ENCODE results near the gene GK. TPM values are rescaled to one million over a fixed set of nuclear protein-coding genes. Genes with fewer than 3 reads are reported as not detected.
"Not testable (repeated sequence)": the region's sequence is repeated elsewhere in the genome, so short reads cannot be mapped to it uniquely, and the experiment has no call there.

GK gene
- polyA plus RNA-seq, 1 donor from 2014 or later = 8.1 TPM

DNA sequence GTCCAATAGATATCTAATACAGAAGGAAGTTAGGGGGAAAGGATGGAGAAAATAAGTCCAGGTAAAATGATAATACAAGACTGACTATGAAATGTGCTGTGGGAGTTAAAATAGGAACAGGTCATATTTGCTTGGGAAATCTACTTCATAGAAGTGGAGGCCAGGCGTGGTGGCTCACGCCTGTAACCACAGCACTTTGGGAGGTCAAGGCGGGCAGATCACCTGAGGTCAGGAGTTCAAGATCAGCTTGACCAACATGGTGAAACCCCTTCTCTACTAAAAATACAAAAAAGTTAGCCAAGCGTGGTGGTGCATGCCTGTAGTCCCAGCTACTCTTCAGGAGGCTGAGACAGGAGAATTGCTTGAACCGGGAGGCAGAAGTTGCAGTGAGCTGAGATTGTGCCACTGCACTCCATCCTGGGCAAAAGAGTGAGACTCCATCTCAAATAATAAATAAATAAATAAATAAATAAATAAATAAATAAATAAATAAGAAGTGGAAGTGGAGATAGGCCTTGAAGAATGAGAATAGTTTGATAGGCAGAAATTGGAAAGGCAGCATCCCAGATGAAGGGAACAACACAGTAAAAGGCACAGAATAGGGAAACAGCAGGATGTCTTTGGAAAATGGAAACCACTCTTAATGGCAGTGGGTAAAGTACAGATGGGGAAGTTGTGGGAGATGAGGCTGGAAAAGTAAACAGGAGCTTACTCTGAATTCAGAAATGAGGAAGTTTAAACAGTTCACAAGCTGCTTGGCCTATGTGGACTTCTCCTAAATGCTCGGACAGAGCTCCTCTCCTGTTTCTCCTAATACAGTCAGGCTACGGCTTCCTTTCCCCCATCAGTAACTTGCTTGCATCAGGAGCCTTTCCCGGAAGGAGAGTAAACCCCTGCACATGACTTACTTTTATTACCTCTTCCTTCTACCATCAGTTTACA, 15.1 kb upstream of the GK start:
- no peaks in the 10 kb centered on the region for H3K27me3 Mint-ChIP-seq
- no peak overlapping the region for H3K4me3 Mint-ChIP-seq
- no peaks in the 10 kb centered on the region for H3K36me3 Mint-ChIP-seq
- H3K9me3 Mint-ChIP-seq = peaks cover 0 to 2% (median 0%) of the 10 kb centered on the region in 3 donors
- peaks cover 0 to 8% (median 2%) of the 10 kb centered on the region in 3 donors for H3K4me1 Mint-ChIP-seq
- peak overlapping the region in 1 of 3 donors; percentile 80 for H3K27ac Mint-ChIP-seq

- not testable (repeated sequence) for H3K27me3 Mint-ChIP-seq, H3K4me1 Mint-ChIP-seq, H3K36me3 Mint-ChIP-seq, H3K27ac Mint-ChIP-seq, H3K9me3 Mint-ChIP-seq
- peak overlapping the region in 1 of 4 donors; percentile 37 for H3K4me3 Mint-ChIP-seq
Observed at GRCh38 chrX:30639702-30640101, 13.5 kb upstream of the GK start.

DNA sequence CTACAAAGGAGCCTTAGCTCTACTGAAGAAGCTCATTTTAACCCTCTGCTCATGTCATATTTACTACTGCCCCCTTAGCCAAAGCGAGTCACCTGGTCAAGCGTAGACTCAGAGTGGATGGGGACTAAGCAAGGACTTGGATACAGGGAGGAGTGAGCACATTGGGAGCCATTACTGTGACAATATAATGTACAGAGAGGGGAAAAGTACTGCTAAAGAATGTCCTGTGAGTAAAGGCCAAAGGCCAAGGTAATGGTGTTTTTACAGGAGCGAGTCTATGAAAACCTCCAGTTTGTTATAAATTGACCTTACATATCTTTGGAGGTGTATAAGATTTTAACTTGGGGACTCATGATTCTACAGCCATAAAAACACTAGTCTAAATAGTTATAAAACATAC, 10.6 kb upstream of the GK start:
- Mint-ChIP-seq H3K4me1 (peaks cover 0 to 7% (median 2%) of the 10 kb centered on the region in 3 donors), H3K36me3 (no peaks in the 10 kb centered on the region), H3K4me3 (no peak overlapping the region), H3K27ac (no peak overlapping the region), H3K27me3 (no peaks in the 10 kb centered on the region), H3K9me3 (peaks cover 0 to 2% (median 0%) of the 10 kb centered on the region in 3 donors)

GRCh38 chrX:30643313-30643821, 9.9 kb upstream of the GK start:
- Mint-ChIP-seq H3K9me3 (peaks cover 0 to 2% (median 0%) of the 10 kb centered on the region in 3 donors), H3K4me1 (peaks cover 0 to 2% (median 1%) of the 10 kb centered on the region in 3 donors), H3K27me3 (no peaks in the 10 kb centered on the region), H3K27ac (no peak overlapping the region), H3K36me3 (no peaks in the 10 kb centered on the region), H3K4me3 (no peak overlapping the region)

- Mint-ChIP-seq H3K4me1 (peaks cover 9 to 15% (median 12%) of the 10 kb centered on the region in 3 donors), H3K27ac (peak overlapping the region in 2 of 3 donors; percentile 42 to 57), H3K9me3 (peaks cover 0 to 2% (median 0%) of the 10 kb centered on the region in 3 donors), H3K4me3 (peak overlapping the region in 1 of 4 donors; percentile 61), H3K27me3 (no peaks in the 10 kb centered on the region), H3K36me3 (no peaks in the 10 kb centered on the region)
Observed at GRCh38 chrX:30649859-30650258, 3.4 kb upstream of the GK start.

DNA sequence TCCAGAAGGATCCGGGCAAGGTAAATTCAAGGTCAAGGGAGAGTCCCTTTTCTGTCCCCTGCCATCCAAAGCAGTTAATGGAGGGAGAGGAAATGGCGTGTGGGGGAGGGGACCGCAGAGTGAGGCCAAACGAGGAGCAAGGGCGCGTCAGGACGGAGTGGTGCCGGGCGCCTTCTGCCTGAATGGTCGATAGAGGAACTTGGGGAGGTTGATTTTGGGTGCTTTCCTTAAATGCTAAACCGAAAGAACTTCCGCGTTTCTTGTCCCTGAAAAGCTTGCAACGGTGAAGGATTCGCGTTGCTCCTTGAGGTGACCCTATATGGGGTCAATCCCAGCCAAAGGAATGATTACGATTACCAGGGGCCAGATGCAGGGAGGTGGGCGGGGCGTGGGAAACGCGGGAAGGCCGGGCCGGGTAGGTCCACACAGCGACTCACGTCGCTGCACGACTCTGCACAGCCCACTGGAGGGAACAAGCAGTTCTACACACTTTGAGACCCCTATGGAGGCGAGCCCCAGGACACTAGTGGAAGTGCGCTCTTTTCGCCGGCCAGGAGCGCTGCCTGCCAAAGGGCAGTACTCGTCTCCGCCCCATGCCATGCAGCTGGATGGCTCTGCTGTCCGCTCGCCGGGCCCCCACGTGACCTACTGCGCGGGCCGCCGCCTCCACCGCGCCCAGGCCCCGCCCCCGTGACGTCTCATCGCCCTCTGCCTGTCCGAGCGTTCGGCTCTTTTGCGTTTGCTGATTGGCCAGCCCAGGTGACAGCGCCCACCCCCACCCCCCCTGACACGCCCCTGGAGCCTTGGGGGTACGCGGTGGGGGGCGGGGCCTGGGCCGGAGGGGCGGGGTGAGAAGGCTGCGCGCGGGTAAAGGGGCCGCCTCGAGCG, 452 bp upstream of the GK start:
- Mint-ChIP-seq H3K27me3 (no peaks in the 10 kb centered on the region), H3K4me1 (peaks cover 14 to 25% (median 19%) of the 10 kb centered on the region in 3 donors), H3K9me3 (peaks cover 0 to 2% (median 0%) of the 10 kb centered on the region in 3 donors), H3K4me3 (peak overlapping the region; percentile 92 to 97 (median 96)), H3K36me3 (no peaks in the 10 kb centered on the region), H3K27ac (peak overlapping the region; percentile 85 to 98 (median 97))

GRCh38 chrX:30654386-30654785, 1.2 kb downstream of the GK start:
- H3K36me3 Mint-ChIP-seq, H3K27me3 Mint-ChIP-seq, H3K9me3 Mint-ChIP-seq: not testable (repeated sequence)
- peak overlapping the region in 1 of 3 donors; percentile 97 for H3K27ac Mint-ChIP-seq
- H3K4me1 Mint-ChIP-seq = peaks cover 14 to 26% (median 20%) of the 10 kb centered on the region in 3 donors
- peak overlapping the region in 3 of 4 donors; percentile 95 to 97 (median 96) for H3K4me3 Mint-ChIP-seq

GRCh38 chrX:30654989-30655607, 1.9 kb downstream of the GK start:
- Mint-ChIP-seq H3K4me1 (peaks cover 12 to 20% (median 19%) of the 10 kb centered on the region in 3 donors), H3K27me3 (no peaks in the 10 kb centered on the region), H3K27ac (no peak overlapping the region)

DNA sequence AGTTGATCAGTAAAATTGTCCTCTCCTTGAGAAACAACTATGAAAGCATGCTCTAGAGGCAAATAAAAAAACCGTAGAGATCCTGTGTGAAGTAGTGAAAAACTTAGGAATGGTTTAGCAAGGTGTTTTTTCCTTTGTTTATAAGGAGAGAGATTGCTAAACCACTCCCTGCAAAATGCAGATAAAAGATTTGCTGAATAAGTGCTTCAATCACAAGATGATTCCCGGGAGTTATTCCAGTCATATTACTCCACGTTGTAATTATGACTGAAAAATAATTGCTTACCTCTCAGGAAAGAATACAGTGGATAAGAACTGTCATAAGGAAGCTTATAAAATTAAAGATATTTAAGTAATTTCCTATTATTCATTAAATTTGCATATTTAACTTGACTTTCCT, 2.8 kb downstream of the GK start:
- Mint-ChIP-seq H3K27ac (no peak overlapping the region), H3K4me3 (no peak overlapping the region), H3K36me3 (no peaks in the 10 kb centered on the region), H3K4me1 (peaks cover 11 to 19% (median 19%) of the 10 kb centered on the region in 3 donors), H3K27me3 (no peaks in the 10 kb centered on the region), H3K9me3 (no peaks in the 10 kb centered on the region)

More at GRCh38 chrX:30654989-30655607, 1.9 kb downstream of the GK start:
- Mint-ChIP-seq H3K9me3 (peaks cover 0 to 2% (median 0%) of the 10 kb centered on the region in 3 donors), H3K4me3 (peak overlapping the region in 1 of 4 donors; percentile 95), H3K36me3 (no peaks in the 10 kb centered on the region)

DNA sequence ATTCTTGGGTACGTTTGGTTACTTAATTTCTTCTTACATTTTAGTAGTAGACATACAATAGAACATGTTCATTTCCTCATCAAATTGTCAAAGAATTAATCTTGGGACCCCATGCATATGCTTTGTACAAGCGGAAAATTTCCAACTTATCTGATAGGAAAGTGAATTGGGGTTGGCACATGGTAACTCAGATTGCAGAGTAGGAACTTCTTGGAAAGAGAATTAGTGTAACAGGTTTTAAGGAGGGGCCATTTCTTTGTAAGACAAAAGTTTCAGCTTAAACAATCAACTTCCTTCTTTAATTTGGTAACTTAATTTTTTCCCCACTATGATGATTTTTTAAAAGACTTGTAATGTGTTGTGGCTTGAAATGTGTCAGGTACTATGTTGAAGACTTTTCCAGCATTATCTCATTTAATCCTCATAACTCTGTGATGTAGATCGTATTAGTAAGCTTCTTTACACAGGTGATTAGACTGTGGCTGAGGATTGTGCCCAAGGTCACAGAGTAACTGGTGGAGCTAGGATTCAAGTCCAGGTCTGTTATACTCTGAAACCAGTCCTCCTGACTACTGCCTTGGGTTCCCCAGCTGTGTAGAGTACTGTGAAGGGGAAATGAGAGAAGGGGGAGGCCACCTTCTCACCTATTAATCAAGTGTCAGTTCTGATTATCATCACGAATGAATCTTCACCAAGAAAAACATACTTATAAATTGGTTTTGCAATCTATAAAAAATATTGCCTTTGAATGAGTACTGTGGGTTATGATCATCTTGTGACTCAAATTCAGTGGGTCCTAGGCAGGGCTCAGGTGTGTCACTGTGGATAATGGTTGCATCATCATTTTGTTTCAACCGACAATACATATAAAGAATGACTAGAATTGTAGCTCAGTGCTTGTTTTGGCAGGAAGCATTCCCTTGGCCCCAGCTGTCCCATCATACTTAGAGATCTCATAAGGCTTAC, 4.3 kb downstream of the GK start:
- H3K36me3 Mint-ChIP-seq = no peaks in the 10 kb centered on the region
- H3K4me3 Mint-ChIP-seq = no peak overlapping the region
- peaks cover 11 to 15% (median 14%) of the 10 kb centered on the region in 3 donors for H3K4me1 Mint-ChIP-seq
- no peaks in the 10 kb centered on the region for H3K9me3 Mint-ChIP-seq
- no peaks in the 10 kb centered on the region for H3K27me3 Mint-ChIP-seq
- H3K27ac Mint-ChIP-seq = no peak overlapping the region

GRCh38 chrX:30659421-30659820, 6.2 kb downstream of the GK start:
- Mint-ChIP-seq H3K9me3 (no peaks in the 10 kb centered on the region), H3K4me3 (no peak overlapping the region), H3K27me3 (no peaks in the 10 kb centered on the region), H3K4me1 (peaks cover 5 to 11% (median 8%) of the 10 kb centered on the region in 3 donors), H3K36me3 (no peaks in the 10 kb centered on the region), H3K27ac (no peak overlapping the region)

DNA sequence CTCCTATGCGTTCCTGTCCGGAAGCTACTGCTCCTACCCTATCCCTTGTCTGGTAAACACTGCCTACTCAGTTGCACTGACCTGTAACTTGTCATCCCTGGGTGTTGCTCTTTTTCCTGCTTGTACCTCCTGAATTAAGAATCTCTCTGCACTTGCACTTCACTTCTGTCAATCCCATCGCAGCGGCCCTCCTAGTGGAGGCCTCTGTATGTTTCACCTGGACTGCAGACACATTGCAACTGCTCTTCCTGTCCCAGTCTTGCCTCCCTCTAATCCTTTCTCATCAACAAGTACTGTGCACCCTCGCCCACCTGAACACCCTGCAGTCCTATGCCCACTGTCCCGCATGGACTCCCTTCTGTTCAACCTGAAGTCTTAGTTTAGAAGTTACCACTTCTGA, 8.0 kb downstream of the GK start:
- Mint-ChIP-seq H3K4me1 (peaks cover 4 to 9% (median 5%) of the 10 kb centered on the region in 3 donors), H3K4me3 (no peak overlapping the region), H3K36me3 (no peaks in the 10 kb centered on the region), H3K27ac (no peak overlapping the region), H3K9me3 (no peaks in the 10 kb centered on the region), H3K27me3 (no peaks in the 10 kb centered on the region)

- Mint-ChIP-seq H3K27me3 (no peaks in the 10 kb centered on the region), H3K9me3 (no peaks in the 10 kb centered on the region), H3K4me1 (peaks cover 0 to 2% (median 0%) of the 10 kb centered on the region in 3 donors), H3K4me3 (no peak overlapping the region), H3K27ac (no peak overlapping the region), H3K36me3 (no peaks in the 10 kb centered on the region)
Observed at GRCh38 chrX:30663322-30663721, 10.1 kb downstream of the GK start.

Measured in IgD-negative memory B cell (primary cell).